ENCODE measurements around the gene CBX7.

GRCh38 chr22:39090426-39091064 lies 61.9 kb downstream of the CBX7 start:
- TF ChIP-seq EZH2 (IDR thresholded peaks at IDR 0.05; ENCODE audit: insufficient read depth, poor library complexity, severe bottlenecking), result no peak
- TF ChIP-seq EZH2phosphoT487 (IDR thresholded peaks at IDR 0.05; ENCODE audit: insufficient read depth, low read depth), result no peak
